ENCODE measurements around the gene FBXL20. TPM values are rescaled to one million over a fixed set of nuclear protein-coding genes. Genes with fewer than 3 reads are reported as not detected.
A peak's percentile ranks its signal among the peaks of the same experiment; 100 is the strongest.
"Not testable (repeated sequence)": the region's sequence is repeated elsewhere in the genome, so short reads cannot be mapped to it uniquely, and the experiment has no call there.

The FBXL20 gene
- total RNA-seq, 5 donors from 2014 or later (not counting 1 experiment from before 2014, with no cell fraction given), result 23.5 to 30.0 (median 26.2) TPM

- DNase-seq; H3K4me3 Mint-ChIP-seq; H3K27ac Mint-ChIP-seq; H3K9me3 ChIP-seq; POLR2A ChIA-PET; CTCF ChIA-PET; H3K9me3 Mint-ChIP-seq; H3K27me3 ChIP-seq (replicated peaks in 1 of 2; ENCODE audit: control insufficient read depth in 2 of 2, extremely low read depth in 1 of 2, insufficient read depth in 2 of 2, low read length in 1 of 2); H3K27me3 Mint-ChIP-seq; H3K4me1 ChIP-seq (ENCODE audit: control insufficient read depth in 1 of 2, extremely low read depth in 1 of 2, insufficient read depth in 2 of 2, low read length in 2 of 2); H3K27ac ChIP-seq (ENCODE audit: low read length); H3K4me3 ChIP-seq (ENCODE audit: control insufficient read depth in 1 of 2, extremely low read depth in 1 of 2, low read length in 1 of 2); ATAC-seq (replicated peaks in 1 of 4): not testable (repeated sequence)
- no CpG with 5 or more reads among the region's 2 CpGs for WGBS (ENCODE audit: insufficient coverage)
- H3K36me3 ChIP-seq (ENCODE audit: control insufficient read depth in 2 of 2, extremely low read depth in 1 of 2, insufficient read depth in 1 of 2, low read length in 1 of 2), result peaks cover 0 to 63% of the 10 kb centered on the region in 2 donors
- H3K4me1 Mint-ChIP-seq, result peaks cover 2 to 15% (median 10%) of the 10 kb centered on the region in 3 donors
- H3K36me3 Mint-ChIP-seq, result peaks cover 43% of the 10 kb centered on the region
Measured at GRCh38 chr17:39439868-39440267, 38.4 kb upstream of the FBXL20 start.

- H3K36me3 Mint-ChIP-seq, result peaks cover 29% of the 10 kb centered on the region
- H3K4me1 Mint-ChIP-seq, result no peaks in the 10 kb centered on the region
- Histone ChIP-seq H3K27ac (ENCODE audit: low read length) (no peak overlapping the region), H3K4me3 (ENCODE audit: control insufficient read depth in 1 of 2, extremely low read depth in 1 of 2, low read length in 1 of 2) (no peak overlapping the region), H3K9me3 (no peaks in the 10 kb centered on the region), H3K36me3 (ENCODE audit: control insufficient read depth in 2 of 2, extremely low read depth in 1 of 2, insufficient read depth in 1 of 2, low read length in 1 of 2) (peaks cover 11 to 76% of the 10 kb centered on the region in 2 donors), H3K27me3 (replicated peaks in 1 of 2; ENCODE audit: control insufficient read depth in 2 of 2, extremely low read depth in 1 of 2, insufficient read depth in 2 of 2, low read length in 1 of 2) (no peaks in the 10 kb centered on the region), H3K4me1 (ENCODE audit: control insufficient read depth in 1 of 2, extremely low read depth in 1 of 2, insufficient read depth in 2 of 2, low read length in 2 of 2) (no peaks in the 10 kb centered on the region)
- H3K4me3 Mint-ChIP-seq, result no peak overlapping the region
- ATAC-seq (replicated peaks in 1 of 4) (no peak), DNase-seq (no peak)
- no CpG with 5 or more reads among the region's 4 CpGs for WGBS (ENCODE audit: insufficient coverage)
- H3K9me3 Mint-ChIP-seq, result no peaks in the 10 kb centered on the region
- H3K27me3 Mint-ChIP-seq, result no peaks in the 10 kb centered on the region
- POLR2A ChIA-PET, result no interaction called here
- H3K27ac Mint-ChIP-seq, result no peak overlapping the region
- CTCF ChIA-PET, result no interaction called here
Measured at GRCh38 chr17:39429600-39429999, 28.2 kb upstream of the FBXL20 start.

GRCh38 chr17:39416141-39416540 is 14.7 kb upstream of the FBXL20 start:
- H3K9me3 Mint-ChIP-seq, result no peaks in the 10 kb centered on the region
- H3K4me1 ChIP-seq (ENCODE audit: control insufficient read depth in 1 of 2, extremely low read depth in 1 of 2, insufficient read depth in 2 of 2, low read length in 2 of 2), result no peaks in the 10 kb centered on the region
- no peak for DNase-seq
- H3K36me3 Mint-ChIP-seq, result peaks cover 18% of the 10 kb centered on the region
- no peak overlapping the region for H3K27ac Mint-ChIP-seq
- CTCF ChIA-PET, result interaction anchor here (0.6 to 0.7 kb wide), 3 partner anchors 8 to 456 kb away, joined by 3 to 18 read pairs (median 3); no protein-coding TSS in a partner anchor
- H3K36me3 ChIP-seq (ENCODE audit: control insufficient read depth in 2 of 2, extremely low read depth in 1 of 2, insufficient read depth in 1 of 2, low read length in 1 of 2), result peaks cover 11 to 71% of the 10 kb centered on the region in 2 donors
- no peaks in the 10 kb centered on the region for H3K4me1 Mint-ChIP-seq
- H3K27me3 ChIP-seq (replicated peaks in 1 of 2; ENCODE audit: control insufficient read depth in 2 of 2, extremely low read depth in 1 of 2, insufficient read depth in 2 of 2, low read length in 1 of 2), result no peaks in the 10 kb centered on the region
- H3K9me3 ChIP-seq, result no peaks in the 10 kb centered on the region
- H3K4me3 Mint-ChIP-seq, result no peak overlapping the region
- ATAC-seq (replicated peaks in 1 of 4), result no peak
- H3K27me3 Mint-ChIP-seq, result no peaks in the 10 kb centered on the region
- no peak overlapping the region for H3K27ac ChIP-seq (ENCODE audit: low read length)
- POLR2A ChIA-PET, result interaction anchor here in 1 of 2 donors (0.7 kb wide), 1 partner anchor 18 kb away, joined by 4 read pairs; no protein-coding TSS in a partner anchor
- WGBS (ENCODE audit: insufficient coverage), result no CpG with 5 or more reads among the region's 1 CpG
- no peak overlapping the region for H3K4me3 ChIP-seq (ENCODE audit: control insufficient read depth in 1 of 2, extremely low read depth in 1 of 2, low read length in 1 of 2)

- H3K36me3 Mint-ChIP-seq, result peaks cover 37% of the 10 kb centered on the region
- ChIA-PET POLR2A (no interaction called here), CTCF (no interaction called here)
- no peaks in the 10 kb centered on the region for H3K9me3 Mint-ChIP-seq
- DNase-seq, result no peak
- no peak overlapping the region for H3K4me3 Mint-ChIP-seq
- Histone ChIP-seq H3K36me3 (ENCODE audit: control insufficient read depth in 2 of 2, extremely low read depth in 1 of 2, insufficient read depth in 1 of 2, low read length in 1 of 2) (peaks cover 18 to 70% of the 10 kb centered on the region in 2 donors), H3K4me1 (ENCODE audit: control insufficient read depth in 1 of 2, extremely low read depth in 1 of 2, insufficient read depth in 2 of 2, low read length in 2 of 2) (no peaks in the 10 kb centered on the region), H3K27ac (ENCODE audit: low read length) (no peak overlapping the region), H3K4me3 (ENCODE audit: control insufficient read depth in 1 of 2, extremely low read depth in 1 of 2, low read length in 1 of 2) (no peak overlapping the region), H3K9me3 (no peaks in the 10 kb centered on the region), H3K27me3 (replicated peaks in 1 of 2; ENCODE audit: control insufficient read depth in 2 of 2, extremely low read depth in 1 of 2, insufficient read depth in 2 of 2, low read length in 1 of 2) (no peaks in the 10 kb centered on the region)
- 96% methylated on average over 12 of the region's 13 CpGs for WGBS (ENCODE audit: insufficient coverage)
- peaks cover 0 to 7% (median 5%) of the 10 kb centered on the region in 3 donors for H3K4me1 Mint-ChIP-seq
- no peaks in the 10 kb centered on the region for H3K27me3 Mint-ChIP-seq
- ATAC-seq (replicated peaks in 1 of 4), result no peak
- no peak overlapping the region for H3K27ac Mint-ChIP-seq
Measured at GRCh38 chr17:39410279-39410678, 8.9 kb upstream of the FBXL20 start.

- ATAC-seq (replicated peaks in 1 of 4), result no peak
- ChIA-PET POLR2A (no interaction called here), CTCF (interaction anchor here in 1 of 2 donors (1.0 kb wide), 1 partner anchor 8 kb away, joined by 3 read pairs; no protein-coding TSS in a partner anchor)
- Mint-ChIP-seq H3K27me3 (no peaks in the 10 kb centered on the region), H3K9me3 (no peaks in the 10 kb centered on the region), H3K27ac (peak overlapping the region in 1 of 2 donors; percentile 55), H3K4me3 (no peak overlapping the region), H3K36me3 (peaks cover 31% of the 10 kb centered on the region), H3K4me1 (peaks cover 0 to 19% (median 18%) of the 10 kb centered on the region in 3 donors)
- 94% methylated on average over 2 of the region's 2 CpGs for WGBS (ENCODE audit: insufficient coverage)
- Histone ChIP-seq H3K36me3 (ENCODE audit: control insufficient read depth in 2 of 2, extremely low read depth in 1 of 2, insufficient read depth in 1 of 2, low read length in 1 of 2) (peaks cover 12 to 60% of the 10 kb centered on the region in 2 donors), H3K9me3 (no peaks in the 10 kb centered on the region), H3K27me3 (replicated peaks in 1 of 2; ENCODE audit: control insufficient read depth in 2 of 2, extremely low read depth in 1 of 2, insufficient read depth in 2 of 2, low read length in 1 of 2) (no peaks in the 10 kb centered on the region), H3K27ac (ENCODE audit: low read length) (no peak overlapping the region), H3K4me3 (ENCODE audit: control insufficient read depth in 1 of 2, extremely low read depth in 1 of 2, low read length in 1 of 2) (no peak overlapping the region), H3K4me1 (ENCODE audit: control insufficient read depth in 1 of 2, extremely low read depth in 1 of 2, insufficient read depth in 2 of 2, low read length in 2 of 2) (no peaks in the 10 kb centered on the region)
- no peak for DNase-seq
Measured at GRCh38 chr17:39408360-39408759, 6.9 kb upstream of the FBXL20 start.

GRCh38 chr17:39406951-39407350 is 5.5 kb upstream of the FBXL20 start:
- Histone ChIP-seq H3K27ac (ENCODE audit: low read length) (no peak overlapping the region), H3K4me3 (ENCODE audit: control insufficient read depth in 1 of 2, extremely low read depth in 1 of 2, low read length in 1 of 2) (no peak overlapping the region), H3K27me3 (replicated peaks in 1 of 2; ENCODE audit: control insufficient read depth in 2 of 2, extremely low read depth in 1 of 2, insufficient read depth in 2 of 2, low read length in 1 of 2) (no peaks in the 10 kb centered on the region), H3K9me3 (no peaks in the 10 kb centered on the region), H3K4me1 (ENCODE audit: control insufficient read depth in 1 of 2, extremely low read depth in 1 of 2, insufficient read depth in 2 of 2, low read length in 2 of 2) (peaks cover 0 to 2% of the 10 kb centered on the region in 2 experiments), H3K36me3 (ENCODE audit: control insufficient read depth in 2 of 2, extremely low read depth in 1 of 2, insufficient read depth in 1 of 2, low read length in 1 of 2) (peaks cover 12 to 51% of the 10 kb centered on the region in 2 donors)
- Mint-ChIP-seq H3K27me3 (no peaks in the 10 kb centered on the region), H3K9me3 (no peaks in the 10 kb centered on the region), H3K4me1 (peaks cover 4 to 25% (median 23%) of the 10 kb centered on the region in 3 donors), H3K4me3 (no peak overlapping the region), H3K36me3 (peaks cover 31% of the 10 kb centered on the region), H3K27ac (no peak overlapping the region)
- CTCF ChIA-PET, result interaction anchor here in 1 of 2 donors (0.7 kb wide), 1 partner anchor 13 kb away, joined by 3 read pairs; no protein-coding TSS in a partner anchor
- ATAC-seq (replicated peaks in 1 of 4) (no peak), DNase-seq (no peak)
- POLR2A ChIA-PET, result no interaction called here
- no CpG with 5 or more reads among the region's 1 CpG for WGBS (ENCODE audit: insufficient coverage)

Data from T-cell (primary cell).